ENCODE results near the gene SDK2.

SDK2 gene

DNA sequence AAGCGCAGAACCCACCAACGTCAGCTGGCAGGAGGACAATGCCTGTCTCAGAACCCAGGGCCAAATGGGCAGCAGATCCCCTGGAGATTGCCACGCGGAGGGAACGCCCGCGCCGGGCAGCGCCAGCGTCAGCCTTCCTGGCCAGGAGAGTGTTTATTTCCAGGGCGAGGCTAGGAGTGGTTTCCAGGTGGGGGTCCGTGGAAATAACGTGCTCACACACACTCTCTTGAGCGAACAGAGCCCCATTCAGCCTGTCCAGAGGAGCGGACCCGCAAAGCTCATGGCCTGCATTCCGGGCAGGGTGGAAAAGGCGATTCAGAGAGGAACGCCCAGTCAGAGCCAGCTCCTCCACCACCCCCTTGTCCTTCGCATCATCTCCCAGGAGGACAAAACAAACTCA lies 40.3 kb downstream of the SDK2 start:
- DNase-seq (ENCODE audit: low read depth in 1 of 2, low spot score in 1 of 2), result no peak
- H3K4me3 ChIP-seq (replicated peaks; ENCODE audit: insufficient read depth, low read length), result no peak overlapping the region
- no peak overlapping the region for H3K27ac ChIP-seq (replicated peaks)
- no peaks in the 10 kb centered on the region for H3K27me3 ChIP-seq (ENCODE audit: insufficient read depth, poor library complexity, severe bottlenecking)
- no peak for TF ChIP-seq SPI1 (IDR thresholded peaks at IDR 0.05; ENCODE audit: borderline replicate concordance, low read depth)
- TF ChIP-seq, protein P1, sequence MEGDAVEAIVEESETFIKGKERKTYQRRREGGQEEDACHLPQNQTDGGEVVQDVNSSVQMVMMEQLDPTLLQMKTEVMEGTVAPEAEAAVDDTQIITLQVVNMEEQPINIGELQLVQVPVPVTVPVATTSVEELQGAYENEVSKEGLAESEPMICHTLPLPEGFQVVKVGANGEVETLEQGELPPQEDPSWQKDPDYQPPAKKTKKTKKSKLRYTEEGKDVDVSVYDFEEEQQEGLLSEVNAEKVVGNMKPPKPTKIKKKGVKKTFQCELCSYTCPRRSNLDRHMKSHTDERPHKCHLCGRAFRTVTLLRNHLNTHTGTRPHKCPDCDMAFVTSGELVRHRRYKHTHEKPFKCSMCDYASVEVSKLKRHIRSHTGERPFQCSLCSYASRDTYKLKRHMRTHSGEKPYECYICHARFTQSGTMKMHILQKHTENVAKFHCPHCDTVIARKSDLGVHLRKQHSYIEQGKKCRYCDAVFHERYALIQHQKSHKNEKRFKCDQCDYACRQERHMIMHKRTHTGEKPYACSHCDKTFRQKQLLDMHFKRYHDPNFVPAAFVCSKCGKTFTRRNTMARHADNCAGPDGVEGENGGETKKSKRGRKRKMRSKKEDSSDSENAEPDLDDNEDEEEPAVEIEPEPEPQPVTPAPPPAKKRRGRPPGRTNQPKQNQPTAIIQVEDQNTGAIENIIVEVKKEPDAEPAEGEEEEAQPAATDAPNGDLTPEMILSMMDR (IDR thresholded peaks at IDR 0.05; ENCODE audit: insufficient read depth, low read length), result no peak
- TF ChIP-seq, protein P2, sequence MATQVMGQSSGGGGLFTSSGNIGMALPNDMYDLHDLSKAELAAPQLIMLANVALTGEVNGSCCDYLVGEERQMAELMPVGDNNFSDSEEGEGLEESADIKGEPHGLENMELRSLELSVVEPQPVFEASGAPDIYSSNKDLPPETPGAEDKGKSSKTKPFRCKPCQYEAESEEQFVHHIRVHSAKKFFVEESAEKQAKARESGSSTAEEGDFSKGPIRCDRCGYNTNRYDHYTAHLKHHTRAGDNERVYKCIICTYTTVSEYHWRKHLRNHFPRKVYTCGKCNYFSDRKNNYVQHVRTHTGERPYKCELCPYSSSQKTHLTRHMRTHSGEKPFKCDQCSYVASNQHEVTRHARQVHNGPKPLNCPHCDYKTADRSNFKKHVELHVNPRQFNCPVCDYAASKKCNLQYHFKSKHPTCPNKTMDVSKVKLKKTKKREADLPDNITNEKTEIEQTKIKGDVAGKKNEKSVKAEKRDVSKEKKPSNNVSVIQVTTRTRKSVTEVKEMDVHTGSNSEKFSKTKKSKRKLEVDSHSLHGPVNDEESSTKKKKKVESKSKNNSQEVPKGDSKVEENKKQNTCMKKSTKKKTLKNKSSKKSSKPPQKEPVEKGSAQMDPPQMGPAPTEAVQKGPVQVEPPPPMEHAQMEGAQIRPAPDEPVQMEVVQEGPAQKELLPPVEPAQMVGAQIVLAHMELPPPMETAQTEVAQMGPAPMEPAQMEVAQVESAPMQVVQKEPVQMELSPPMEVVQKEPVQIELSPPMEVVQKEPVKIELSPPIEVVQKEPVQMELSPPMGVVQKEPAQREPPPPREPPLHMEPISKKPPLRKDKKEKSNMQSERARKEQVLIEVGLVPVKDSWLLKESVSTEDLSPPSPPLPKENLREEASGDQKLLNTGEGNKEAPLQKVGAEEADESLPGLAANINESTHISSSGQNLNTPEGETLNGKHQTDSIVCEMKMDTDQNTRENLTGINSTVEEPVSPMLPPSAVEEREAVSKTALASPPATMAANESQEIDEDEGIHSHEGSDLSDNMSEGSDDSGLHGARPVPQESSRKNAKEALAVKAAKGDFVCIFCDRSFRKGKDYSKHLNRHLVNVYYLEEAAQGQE (IDR thresholded peaks at IDR 0.05; ENCODE audit: insufficient replicate concordance, low read depth), result no peak
- no peak for TF ChIP-seq GABPA (IDR thresholded peaks at IDR 0.05; ENCODE audit: low read depth)
- TF ChIP-seq POLR2AphosphoS5 (IDR thresholded peaks at IDR 0.05; ENCODE audit: low read depth), result no peak

DNA sequence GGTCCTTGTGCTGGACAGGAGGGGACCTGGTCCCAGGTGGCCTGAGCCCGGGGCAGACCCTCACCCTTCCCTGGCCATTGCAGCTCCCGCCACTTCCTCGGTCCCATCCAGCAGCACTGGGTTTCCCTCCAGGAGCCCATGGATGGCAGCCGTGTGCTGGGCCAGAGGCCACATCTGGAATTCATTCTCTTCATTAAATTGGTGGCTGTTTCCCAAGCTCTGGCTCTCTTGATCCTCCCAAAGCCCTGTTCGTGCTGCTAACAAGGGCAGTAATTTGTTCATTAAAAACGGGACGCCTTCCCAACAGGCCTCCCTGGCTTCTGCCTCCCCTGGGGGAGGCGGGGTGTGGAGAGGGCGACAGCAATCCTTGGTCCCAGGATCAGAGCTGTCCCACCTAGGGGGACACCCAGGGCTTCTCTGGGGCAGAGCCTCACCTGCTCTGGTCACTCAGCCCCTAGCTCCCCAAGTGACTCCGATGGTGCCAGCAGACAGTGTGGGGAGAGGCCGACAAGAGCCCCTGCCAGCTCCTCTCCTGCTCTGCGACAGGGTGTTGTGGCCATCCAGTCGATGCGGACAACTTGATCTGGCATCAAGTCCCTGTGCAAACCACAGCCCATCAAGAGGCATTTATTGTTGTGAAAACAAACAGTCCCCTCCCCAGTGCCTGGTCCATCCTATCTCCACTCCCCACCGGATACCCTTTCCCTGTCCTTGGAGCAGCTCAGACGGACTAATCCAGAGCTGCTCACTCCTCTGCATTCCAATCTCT lies 44.0 kb downstream of the SDK2 start:
- no peak for DNase-seq (ENCODE audit: low read depth in 1 of 2, low spot score in 1 of 2)
- no peaks in the 10 kb centered on the region for H3K27me3 ChIP-seq (ENCODE audit: insufficient read depth, poor library complexity, severe bottlenecking)
- no peak for TF ChIP-seq SPI1 (IDR thresholded peaks at IDR 0.05; ENCODE audit: borderline replicate concordance, low read depth)
- TF ChIP-seq, protein P2 (IDR thresholded peaks at IDR 0.05; ENCODE audit: insufficient replicate concordance, low read depth), result no peak
- TF ChIP-seq, protein P1 (IDR thresholded peaks at IDR 0.05; ENCODE audit: insufficient read depth, low read length), result no peak
- TF ChIP-seq POLR2AphosphoS5 (IDR thresholded peaks at IDR 0.05; ENCODE audit: low read depth), result no peak
- no peak for TF ChIP-seq GABPA (IDR thresholded peaks at IDR 0.05; ENCODE audit: low read depth)
- H3K27ac ChIP-seq (replicated peaks), result no peak overlapping the region
- no peak overlapping the region for H3K4me3 ChIP-seq (replicated peaks; ENCODE audit: insufficient read depth, low read length)

DNA sequence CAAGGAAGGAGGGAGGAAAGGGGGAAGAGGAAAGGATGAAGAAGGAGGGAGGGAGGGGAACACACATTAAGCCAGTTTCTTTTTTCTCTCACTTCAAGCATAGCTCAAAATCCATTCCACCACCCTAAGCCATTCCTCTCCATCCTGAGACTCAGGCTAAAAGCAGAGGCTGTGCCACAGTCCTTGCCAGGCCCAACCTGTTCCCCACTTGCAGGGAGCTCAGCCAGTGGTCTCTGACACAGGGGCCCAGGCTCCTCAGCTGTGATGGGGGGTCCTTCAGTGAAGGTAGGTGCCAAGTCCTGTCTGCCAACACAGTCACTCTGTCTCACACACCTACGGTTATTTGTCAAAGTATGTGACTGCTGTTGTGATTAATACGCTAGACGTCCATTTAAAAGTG lies 44.6 kb downstream of the SDK2 start:
- Histone ChIP-seq H3K27me3 (ENCODE audit: insufficient read depth, poor library complexity, severe bottlenecking) (no peaks in the 10 kb centered on the region), H3K27ac (replicated peaks) (no peak overlapping the region), H3K4me3 (replicated peaks; ENCODE audit: insufficient read depth, low read length) (no peak overlapping the region)
- no peak for DNase-seq (ENCODE audit: low read depth in 1 of 2, low spot score in 1 of 2)
- TF ChIP-seq, protein P1 (IDR thresholded peaks at IDR 0.05; ENCODE audit: insufficient read depth, low read length), result no peak
- TF ChIP-seq, protein P2 (IDR thresholded peaks at IDR 0.05; ENCODE audit: insufficient replicate concordance, low read depth), result no peak
- TF ChIP-seq SPI1 (IDR thresholded peaks at IDR 0.05; ENCODE audit: borderline replicate concordance, low read depth), result no peak
- no peak for TF ChIP-seq GABPA (IDR thresholded peaks at IDR 0.05; ENCODE audit: low read depth)
- no peak for TF ChIP-seq POLR2AphosphoS5 (IDR thresholded peaks at IDR 0.05; ENCODE audit: low read depth)
